Fibroblast of skin of scalp (primary cell): ENCODE measurements around the gene ATG5.
A peak's percentile ranks its signal among the peaks of the same experiment; 100 is the strongest.
"Not testable (repeated sequence)": the region's sequence is repeated elsewhere in the genome, so short reads cannot be mapped to it uniquely, and the experiment has no call there.

ENCODE experiments used
- DNase-seq: peaks from one replicate; pipeline ENCODE4 v3.0.0-alpha.2; 2013

The ATG5 gene

DNA sequence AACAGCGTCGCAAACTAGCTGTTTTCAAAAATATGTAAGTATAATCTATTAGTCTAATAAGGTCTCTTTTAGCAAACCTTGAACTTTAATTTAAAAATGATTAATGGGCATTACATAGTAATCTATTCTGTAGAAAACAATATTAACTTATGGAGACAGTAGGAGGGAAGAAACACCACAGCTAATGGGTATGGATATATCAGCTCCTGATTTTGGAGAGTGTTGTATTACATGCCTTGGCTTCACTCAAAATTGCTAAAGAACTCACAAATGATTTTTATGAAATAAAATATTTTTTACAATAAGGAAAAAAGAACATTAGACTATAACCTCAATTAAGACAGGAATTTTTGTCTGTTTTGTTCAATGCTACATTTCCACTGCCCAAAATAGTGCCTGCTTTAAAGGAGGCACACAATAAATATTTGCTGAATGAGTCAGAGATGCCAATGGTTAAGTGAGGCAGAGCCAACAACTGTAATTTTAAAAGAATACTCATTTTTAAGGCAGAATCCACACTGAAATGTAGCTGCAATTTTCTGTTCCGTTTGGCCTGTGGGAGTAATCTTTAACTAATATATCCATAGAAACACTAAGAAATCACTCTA, 15.7 kb downstream of the ATG5 start:
- peak; percentile 73 for DNase-seq

DNA sequence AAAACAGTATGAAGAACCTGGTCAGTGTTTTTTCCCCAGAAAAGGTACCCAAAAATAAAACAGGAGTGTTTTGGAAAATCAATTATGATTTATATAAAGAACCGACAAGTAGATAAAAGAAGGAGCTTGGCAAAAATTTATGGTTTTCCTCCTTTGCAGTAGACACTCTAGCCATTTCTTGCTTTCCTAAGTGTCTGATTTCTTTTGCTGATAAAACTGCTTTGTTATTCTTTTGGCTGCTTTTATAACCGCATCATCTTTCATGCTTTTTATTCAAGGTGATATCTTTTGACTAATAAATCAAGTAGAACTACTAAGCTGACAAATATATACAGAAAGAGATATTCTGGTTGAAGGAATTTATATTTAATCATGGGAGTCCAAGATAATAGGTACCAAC, 16.6 kb downstream of the ATG5 start:
- DNase-seq, result no peak

DNA sequence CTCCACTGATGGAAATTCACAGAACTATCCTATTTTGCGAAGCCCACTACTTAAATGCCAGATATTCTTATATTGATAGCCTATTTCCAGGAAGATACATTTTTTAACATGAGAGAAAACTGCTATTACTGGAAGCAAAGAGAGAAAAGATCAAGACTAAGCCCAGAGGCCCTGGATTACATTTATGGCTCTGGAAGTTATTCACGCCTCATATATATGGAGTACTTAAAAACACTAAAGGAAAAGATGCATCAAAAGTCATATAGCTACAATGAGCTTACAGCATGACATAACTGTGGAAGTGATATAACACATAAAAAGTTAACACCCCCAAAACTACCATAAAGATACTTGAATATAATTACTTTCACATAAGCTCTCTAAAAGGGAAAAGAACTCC, 19.8 kb downstream of the ATG5 start:
- no peak for DNase-seq

DNA sequence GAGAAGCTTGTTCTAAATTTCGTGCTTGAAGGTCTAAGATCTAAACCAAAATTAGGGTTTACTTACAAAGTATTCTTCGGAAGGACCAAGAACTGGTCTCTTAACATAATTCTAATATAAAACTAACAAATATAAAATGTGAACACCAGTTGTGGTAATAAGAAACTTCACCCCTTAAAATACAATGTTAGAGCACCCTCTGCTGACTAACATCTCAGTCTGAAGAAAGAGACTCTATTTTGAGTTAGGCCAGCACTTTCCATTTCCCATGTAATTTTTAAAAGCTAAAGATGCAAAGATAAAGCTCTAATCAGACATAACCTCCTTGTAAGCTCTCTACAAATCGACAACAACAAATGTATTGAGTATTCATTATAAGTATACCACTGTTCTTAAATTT, 24.6 kb downstream of the ATG5 start:
- peak; percentile 61 for DNase-seq

DNA sequence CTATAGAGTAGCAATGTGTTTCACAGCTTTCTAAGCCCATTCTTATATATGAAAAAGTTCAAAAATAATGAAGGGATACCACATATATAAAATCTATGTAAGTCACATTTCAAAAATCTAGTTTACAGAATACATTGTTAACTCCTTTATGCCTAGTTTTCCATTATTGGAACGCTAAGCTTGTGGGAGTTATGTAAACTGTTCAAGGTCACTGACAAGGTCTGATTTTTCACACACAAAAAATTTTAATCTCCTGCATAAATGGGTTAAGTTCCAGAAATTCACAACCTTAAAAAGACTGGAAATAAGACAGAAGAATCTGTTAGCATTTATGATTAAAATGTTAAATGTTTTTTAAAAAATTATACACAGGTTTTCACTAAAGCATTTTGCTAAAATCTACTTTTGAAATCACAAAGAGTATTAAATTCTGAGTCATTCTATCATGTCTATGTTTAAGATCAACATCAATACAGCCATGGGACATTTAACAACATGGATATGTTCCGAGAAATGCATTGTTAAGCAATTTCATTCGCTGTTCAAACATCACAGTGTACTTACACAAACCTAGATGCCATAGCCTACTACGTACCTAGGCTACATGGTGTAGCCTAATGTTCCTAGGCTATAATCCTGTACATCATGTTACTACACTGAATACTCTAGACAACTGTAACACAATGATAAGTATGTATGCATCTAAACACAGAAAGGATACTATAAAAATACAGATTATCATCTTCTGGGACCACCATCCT, 25.4 kb downstream of the ATG5 start:
- no peak for DNase-seq

DNA sequence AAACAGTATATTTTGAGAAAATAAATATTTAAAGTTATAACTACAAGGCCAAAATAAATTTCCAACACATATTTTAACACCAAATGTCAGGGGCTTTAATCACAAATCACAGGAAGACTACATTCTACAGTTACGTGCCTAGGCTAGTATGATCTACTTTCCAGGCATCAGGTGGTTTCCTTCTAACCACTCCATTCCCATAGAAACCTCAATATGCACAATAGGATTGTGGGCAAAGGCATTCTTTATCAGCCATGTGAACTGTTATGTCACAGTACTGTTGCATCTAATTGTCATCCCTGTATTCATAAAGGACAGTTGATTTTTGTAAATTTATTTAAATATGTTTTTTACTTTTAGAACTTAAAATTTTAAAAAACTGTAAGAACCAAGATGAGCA, 32.4 kb downstream of the ATG5 start:
- DNase-seq, result no peak

DNA sequence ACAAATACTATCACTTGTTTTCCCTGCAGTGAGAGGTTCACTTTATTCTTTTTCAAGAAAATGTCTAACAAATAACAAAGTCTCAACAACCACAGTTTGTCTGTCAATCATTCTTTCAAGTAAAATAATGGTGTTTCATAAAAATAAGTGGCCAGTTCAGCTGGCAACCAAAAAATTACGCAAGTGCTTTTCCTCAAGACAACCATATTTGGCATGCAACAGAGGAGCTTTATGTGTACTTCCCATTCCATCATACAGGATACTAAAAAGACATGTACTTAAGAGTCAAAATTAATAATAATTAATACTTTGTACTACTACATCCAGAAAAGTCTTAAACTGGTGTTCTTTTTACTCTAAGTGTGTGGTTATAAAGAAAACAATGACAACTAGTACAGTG, 34.6 kb downstream of the ATG5 start:
- no peak for DNase-seq

DNA sequence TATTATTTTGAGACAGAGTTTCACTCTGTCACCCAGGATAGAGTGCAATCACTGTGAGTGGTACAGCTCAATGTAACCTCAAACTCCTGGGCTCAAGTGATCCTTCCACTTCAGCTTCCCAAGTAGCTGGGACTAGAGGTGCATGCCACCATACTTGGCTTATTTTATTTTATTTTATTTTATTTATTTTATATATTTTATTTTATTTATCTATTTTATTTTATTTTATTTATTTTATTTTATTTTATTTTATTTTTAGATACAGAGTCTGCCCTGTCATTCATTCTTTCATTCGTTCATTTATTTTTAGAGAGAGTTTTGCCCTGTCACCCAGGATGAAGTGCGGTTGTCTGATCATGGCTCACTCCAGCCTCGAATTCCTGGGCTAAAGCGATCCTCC, 35.5 kb downstream of the ATG5 start:
- no peak for DNase-seq

DNA sequence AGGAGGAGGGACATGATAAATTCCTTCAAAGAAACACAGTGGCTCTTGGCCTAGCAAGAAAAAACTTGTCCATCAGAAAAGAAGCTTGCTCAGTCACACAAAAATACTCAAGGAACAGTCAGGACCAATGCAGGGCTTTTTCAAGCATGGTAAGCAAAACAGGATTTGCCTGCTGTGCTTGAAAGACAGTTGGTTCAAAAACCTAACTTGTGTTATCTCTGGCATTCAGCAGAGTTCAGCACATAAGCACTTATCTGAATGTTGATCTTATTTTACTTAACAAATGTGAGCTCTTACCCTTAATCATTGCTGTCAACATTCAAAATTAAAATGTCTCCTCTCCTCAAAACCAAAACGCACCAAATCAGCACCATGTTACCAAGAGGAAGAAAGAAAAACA, 38.3 kb downstream of the ATG5 start:
- no peak for DNase-seq

DNA sequence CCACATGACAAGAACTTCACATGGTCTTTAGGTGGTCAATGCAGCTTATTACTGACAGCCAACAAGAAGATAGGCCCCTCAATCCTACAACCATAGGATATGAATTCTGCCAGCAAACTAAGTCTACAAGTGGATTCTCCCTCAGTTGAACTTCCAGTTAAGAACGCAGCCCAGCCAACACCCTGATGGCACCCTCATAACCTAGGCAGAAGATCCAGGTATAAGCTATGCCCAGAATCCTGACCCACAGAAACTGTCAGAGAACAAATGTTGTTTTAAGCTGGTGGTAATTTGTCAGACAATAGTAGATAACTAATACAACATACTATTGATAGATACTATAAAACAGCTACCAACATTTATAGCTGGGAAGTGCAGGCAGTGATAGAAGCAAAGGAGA, 38.8 kb downstream of the ATG5 start:
- no peak for DNase-seq

DNA sequence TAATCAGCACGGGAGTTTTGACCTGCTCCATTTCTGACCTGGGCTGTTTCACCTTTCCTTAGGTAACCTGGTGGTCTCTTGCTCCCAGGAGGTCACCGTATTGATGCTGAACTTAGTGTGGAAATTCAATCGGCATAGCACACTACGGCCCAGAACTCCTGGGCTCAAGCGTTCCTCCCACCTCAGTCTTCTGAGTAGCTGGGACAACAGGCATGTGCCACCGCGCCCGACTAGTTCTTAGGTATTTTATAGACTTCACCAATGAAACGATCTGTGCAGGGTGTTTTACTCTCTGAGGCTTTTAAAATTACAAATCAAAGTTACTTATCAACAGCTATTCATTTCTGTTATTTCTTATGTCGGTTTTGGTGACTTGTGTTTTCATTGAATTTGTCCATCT, 42.1 kb downstream of the ATG5 start:
- no peak for DNase-seq

DNA sequence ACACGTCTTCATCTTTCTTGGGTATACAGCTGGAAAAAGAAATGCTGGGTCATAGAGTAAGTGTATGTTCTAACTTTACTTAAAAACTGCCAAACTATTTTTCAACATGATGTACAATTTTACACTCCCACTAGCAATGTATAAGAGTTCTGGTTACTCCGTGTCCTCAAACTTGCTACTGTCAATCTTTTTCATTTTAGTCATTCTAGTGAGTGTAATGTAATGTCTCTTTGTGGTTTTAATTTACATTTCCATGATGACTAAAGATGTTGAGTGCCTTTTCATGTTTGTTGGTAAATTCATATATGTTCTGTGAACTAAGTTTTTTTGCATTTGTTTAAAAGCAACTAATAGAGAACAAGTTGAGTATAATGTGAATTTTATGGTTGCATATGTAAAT, 43.9 kb downstream of the ATG5 start:
- DNase-seq, result no peak

DNA sequence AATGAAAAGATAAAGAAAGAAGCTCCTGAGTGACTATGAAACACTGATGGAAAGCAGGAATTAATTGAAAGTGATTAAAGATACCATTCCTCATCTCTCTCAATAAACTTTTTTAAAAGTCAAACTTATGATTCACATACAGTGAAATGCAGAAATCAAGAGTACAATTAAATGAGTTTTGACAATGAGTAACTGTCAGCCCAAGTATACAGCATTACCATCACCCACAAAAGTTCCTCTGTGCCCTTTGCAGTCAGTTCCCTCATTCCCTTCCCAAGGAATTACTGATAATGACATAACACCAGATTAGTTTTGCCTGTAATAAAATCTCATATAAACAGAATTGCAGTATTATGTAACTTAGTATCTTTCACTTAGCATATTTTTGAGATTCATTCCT, 44.5 kb downstream of the ATG5 start:
- peak; percentile 22 for DNase-seq

DNA sequence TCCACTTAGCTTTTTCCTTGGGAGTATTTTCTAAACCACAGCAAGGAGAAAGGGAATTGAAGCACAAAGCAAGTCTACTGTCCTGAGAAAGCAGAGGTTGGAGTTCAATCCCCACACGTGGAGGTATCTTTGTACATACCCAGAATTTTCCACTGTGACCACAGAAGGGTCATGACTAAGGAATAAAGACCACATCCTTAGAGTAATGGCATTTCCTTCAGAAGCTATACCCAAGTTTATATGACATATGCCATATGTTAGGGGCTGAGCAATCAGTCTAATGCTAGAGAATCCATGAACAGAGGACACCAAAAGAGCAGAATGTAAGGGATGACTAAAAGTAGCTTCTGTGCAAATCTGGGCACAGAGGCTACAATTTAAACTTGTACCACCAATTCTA, 46.4 kb downstream of the ATG5 start:
- peak; percentile 82 for DNase-seq

DNA sequence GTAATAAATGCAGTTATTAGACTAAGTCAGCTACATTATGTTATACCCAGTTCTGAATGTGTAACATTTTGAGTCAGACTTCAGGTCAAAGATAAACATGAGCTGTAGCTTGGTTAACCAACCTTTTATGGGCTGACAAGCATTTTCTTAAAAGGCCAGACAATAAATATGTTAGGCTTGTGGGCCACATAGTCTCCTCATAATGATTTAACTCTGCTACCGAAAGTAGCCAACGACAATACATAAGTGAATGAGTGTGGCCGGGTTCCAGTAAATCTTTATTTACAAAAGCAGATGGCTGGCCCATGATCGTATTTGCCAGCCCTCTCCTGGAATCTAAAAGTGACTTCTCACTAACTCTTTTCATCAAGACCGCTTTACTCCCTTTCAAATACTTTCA, 49.9 kb downstream of the ATG5 start:
- DNase-seq, result no peak

DNA sequence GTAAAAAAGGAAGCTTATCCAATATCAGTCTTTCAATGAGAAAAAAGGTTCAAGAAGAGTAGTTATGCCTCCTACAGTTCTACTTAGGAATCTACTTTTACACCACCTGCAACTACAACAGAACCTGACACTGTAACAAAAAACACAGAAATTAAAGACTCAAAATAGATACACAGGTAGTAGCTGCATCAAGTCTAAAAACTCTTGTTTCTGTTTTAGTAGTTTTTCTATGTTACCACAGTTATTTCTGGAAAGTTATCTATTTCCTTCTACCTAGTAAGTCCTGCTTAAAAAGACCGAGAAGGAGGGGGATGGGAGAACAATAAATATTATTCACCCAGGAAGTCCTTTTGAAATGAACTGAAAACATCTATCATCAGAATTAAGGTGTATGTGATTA, 52.5 kb downstream of the ATG5 start:
- DNase-seq, result no peak

DNA sequence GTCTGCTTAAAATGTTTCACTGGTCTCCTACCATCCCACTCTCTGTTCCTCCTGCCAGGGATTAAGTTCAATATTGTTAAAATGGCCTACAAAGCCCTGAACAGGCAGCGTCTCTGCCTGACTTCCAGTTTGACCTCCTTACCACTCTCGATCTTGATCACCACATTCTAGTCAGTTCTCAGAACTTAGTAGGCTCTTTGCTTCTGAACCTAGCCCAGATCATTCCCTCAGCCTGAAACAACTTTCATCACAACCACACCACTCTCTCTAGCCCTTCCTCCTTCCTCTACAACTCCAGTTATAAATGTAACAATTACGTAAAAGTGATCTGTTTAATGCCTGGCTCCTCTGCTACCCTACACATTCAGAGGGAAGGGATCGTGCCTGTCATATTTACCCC, 53.3 kb downstream of the ATG5 start:
- no peak for DNase-seq

DNA sequence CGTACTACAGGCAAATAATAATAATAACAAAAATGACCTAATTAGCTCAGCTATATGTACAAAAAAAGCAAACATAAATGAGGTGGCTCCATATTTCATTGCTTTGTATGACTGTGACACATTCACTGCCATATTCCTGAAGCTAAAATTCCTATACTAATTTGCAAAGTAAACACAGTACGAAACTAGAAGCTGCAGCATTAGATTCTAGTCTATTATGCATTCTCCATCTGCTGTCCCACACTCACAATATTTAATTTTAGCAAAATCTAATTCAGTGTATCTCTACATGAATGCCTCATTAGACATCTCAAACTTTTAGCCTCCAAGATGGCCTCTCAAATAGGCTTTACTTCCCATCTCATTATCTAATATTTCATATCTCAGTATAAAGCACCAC, 55.1 kb downstream of the ATG5 start:
- DNase-seq, result no peak

DNA sequence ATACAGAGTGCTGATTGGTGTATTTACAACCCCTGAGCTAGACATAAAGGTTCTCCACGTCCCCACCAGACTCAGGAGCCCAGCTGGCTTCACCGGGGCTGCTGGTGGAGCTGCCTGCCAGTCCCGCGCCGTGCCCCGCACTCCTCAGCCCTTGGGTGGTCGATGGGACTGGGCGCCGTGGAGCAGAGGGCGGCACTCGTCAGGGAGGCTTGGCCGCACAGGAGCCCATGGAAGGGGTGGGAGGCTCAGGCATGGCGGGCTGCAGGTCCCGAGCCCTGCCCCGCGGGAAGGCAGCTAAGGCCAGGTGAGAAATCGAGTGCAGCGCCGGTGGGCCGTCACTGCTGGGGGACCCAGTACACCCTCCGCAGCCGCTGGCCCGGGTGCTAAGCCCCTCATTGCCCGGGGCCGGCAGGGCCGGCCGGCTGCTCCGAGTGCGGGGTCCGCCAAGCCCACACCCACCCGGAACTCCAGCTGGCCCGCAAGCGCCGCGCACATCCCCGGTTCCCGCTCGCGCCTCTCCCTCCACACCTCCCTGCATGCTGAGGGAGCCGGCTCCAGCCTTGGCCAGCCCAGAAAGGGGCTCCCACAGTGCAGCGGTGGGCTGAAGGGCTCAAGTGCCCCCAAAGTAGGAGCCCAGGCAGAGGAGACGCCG, 56.2 kb downstream of the ATG5 start:
- not testable (repeated sequence) for DNase-seq

DNA sequence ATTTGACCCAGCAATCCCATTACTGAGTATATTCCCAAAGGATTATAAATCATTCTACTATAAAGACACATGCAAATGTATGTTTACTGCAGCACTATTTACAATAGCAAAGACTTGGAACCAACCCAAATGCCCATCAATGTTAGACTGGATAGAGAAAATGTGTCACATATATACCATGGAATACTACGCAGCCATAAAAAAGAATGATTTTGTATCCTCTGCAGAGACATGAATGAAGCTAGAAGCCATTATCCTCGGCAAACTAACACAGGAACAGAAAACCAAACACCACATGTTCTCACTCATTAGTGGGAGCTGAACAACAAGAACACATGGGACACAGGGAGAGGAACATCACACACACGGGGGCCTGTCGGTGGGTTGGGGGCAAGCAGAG, 57.1 kb downstream of the ATG5 start:
- DNase-seq, result not testable (repeated sequence)

DNA sequence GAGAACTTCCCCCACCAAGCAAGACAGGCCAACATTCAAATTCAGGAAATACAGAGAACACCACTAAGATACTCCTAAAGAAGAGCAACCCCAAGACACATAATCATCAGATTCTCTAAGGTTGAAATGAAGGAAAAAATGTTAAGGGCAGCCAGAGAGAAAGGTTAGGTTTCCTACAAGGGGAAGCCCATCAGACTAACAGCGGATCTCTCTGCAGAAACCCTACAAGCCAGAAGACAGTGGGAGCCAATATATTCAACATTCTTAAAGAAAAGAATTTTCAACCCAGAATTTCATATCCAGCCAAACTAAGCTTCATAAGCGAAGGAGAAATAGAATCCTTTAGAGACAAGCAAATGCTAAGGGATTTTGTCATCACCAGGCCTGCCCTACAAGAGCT, 61.1 kb downstream of the ATG5 start:
- DNase-seq, result not testable (repeated sequence)

DNA sequence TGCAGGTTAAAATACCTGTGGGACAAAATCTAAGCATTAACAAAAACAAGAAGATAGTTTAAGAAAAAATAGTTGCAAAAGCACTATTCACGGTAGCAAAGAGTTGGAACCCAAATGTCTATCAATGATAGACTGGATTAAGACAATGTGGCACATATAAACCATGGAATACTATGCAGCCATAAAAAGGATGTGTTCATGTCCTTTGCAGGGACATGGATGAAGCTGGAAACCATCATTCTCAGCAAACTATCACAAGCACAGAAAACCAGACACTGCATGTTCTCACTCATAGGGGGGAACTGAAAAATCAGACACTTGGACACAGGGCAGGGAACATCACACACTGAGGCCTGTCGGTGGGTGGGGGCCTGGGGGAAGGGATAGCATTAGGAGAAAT, 65.8 kb downstream of the ATG5 start:
- not testable (repeated sequence) for DNase-seq

DNA sequence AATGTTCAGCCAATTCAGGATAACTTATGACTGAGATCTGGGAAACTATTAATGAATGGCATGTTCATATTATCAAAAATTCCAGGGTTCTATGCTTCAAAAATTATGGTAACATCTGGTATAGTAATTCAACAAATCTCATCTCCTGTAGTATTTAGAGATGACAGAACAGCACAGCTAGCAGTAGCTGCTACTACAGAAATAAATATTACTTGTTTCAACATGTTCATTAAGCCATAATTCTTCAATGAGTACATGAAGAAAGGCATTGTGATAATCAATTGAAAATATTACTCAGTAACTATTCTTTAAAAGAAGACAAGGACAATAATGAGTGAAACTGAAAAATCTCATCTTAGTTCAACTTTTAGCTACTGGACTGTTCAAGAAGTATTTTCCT, 66.8 kb downstream of the ATG5 start:
- no peak for DNase-seq

DNA sequence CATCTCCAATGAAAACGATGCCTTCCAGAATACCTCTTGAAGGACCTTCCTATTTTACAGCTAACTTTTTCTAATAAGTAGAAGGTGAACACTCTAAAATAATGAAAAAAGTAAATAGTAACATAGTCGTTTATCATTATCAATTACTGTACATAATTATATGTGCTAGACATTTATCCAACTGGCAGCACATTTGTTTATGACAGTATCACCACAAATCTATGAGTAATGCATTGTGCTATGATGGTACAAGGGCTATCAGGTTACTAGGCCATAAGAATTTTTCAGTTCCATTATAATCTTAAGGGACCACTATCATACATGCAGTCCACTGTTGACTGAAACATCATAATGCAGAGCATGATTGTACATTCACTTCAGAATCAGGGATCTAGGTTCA, 68.4 kb downstream of the ATG5 start:
- peak; percentile 53 for DNase-seq
